Stomach (tissue), 9 donors: ENCODE results near the gene NPTN. TPM values are rescaled to one million over a fixed set of nuclear protein-coding genes. Genes with fewer than 3 reads are reported as not detected.

Experiments
- DNase-seq, 2 donors: peaks; one replicate each; pipeline versions ENCODE4 v3.0.0 to v3.0.0-alpha.2; 2013 to 2019
- H3K27ac ChIP-seq, 5 donors: fragments of 200-600 bp in 4 of 5; sonication (generic) in 4 of 5; one replicate each; pipeline ENCODE4 v1.5.1; 2013 to 2019; ENCODE audit warnings: mild to moderate bottlenecking in 1 of 5, moderate library complexity in 1 of 5
- H3K27me3 ChIP-seq, 3 donors: fragments of 200-600 bp; sonication (generic); one replicate each; pipeline ENCODE4 v1.5.1; 2017 to 2019; ENCODE audit warnings: mixed run types in 1 of 3
- H3K36me3 ChIP-seq, 4 donors: fragments of 200-600 bp; sonication (generic); 1 replicate in 3 of 4; 2 replicates in 1 of 4; pipeline ENCODE4 v1.5.1; 2016 to 2019
- H3K4me1 ChIP-seq, 4 donors: fragments of 200-600 bp; sonication (generic); one replicate each; pipeline ENCODE4 v1.5.1; 2016 to 2019
- H3K4me3 ChIP-seq, 4 donors: fragments of 200-600 bp; sonication (generic) in 3 of 4; one replicate each; pipeline ENCODE4 v1.5.1; 2016 to 2019; ENCODE audit warnings: mild to moderate bottlenecking in 1 of 4
- H3K9me3 ChIP-seq, 4 donors: fragments of 200-600 bp; sonication (generic); one replicate each; pipeline ENCODE4 v1.5.1; 2016 to 2019
- CTCF ChIP-seq, 7 experiments: fragments of 450-650 bp in 4 of 7; fragments of 200-600 bp in 3 of 7; sonication (generic) in 3 of 7; IDR thresholded peaks; one replicate each; pipeline ENCODE4 v1.5.1; 2016 to 2019; ENCODE audit warnings: antibody characterized with exemption in 7 of 7, control low read depth in 2 of 7, mild to moderate bottlenecking in 1 of 7
- EP300 ChIP-seq: sonication (generic); formaldehyde crosslinking; IDR thresholded peaks from one replicate; pipeline ENCODE4 v1.6.1; 2017; ENCODE audit warnings: antibody characterized with exemption
- POLR2A ChIP-seq, 4 donors: fragments of 450-650 bp; IDR thresholded peaks; one replicate each; pipeline ENCODE4 v1.6.1; 2016; ENCODE audit warnings: antibody characterized with exemption in 4 of 4, control low read depth in 2 of 4, mild to moderate bottlenecking in 1 of 4, moderate library complexity in 1 of 4
- POLR2AphosphoS5 ChIP-seq, 3 donors: sonication (generic); formaldehyde crosslinking; IDR thresholded peaks; one replicate each; pipeline ENCODE4 v1.6.1; 2016; ENCODE audit warnings: antibody characterized with exemption in 3 of 3
- WGBS, 5 donors: extraction: QIAGEN DNeasy Blood & Tissue Kit in 3 of 5; methylation state at CpG; one replicate each; pipeline versions ENCODE4 v1.1.5 to v1.1.7; 2013 to 2018; 5-methylcytosine and 5-hydroxymethylcytosine counted together
- intact Hi-C: fragments of 100-400 bp; cut with DNase I; formaldehyde crosslinking; loops from one replicate; pipeline ENCODE4 v1.15.1; 2023; ENCODE audit warnings: low total_unique reads
- polyA plus RNA-seq, 3 donors: library from polyadenylated mRNA; stranded (reverse); fragments of 200-250 nt; gene quantifications; one replicate each; pipeline ENCODE4 v1.2.3, GENCODE V29; 2013
- total RNA-seq, 5 donors: library from RNA; depleted of rRNA; stranded (reverse); fragments of >200 nt; gene quantifications; one replicate each; pipeline versions ENCODE4 v1.1.0 to v1.2.3, GENCODE V29; 2014 to 2016
- donor health status: healthy with polysubstance abuse.
- donor health status: Bipolar disorder and iron deficiency.
- donor health status: healthy.

Gene NPTN
- total and polyA plus RNA-seq, 8 donors, result 41.4 to 228 (median 96.2) TPM

GRCh38 chr15:73660455-73660854 is 27.3 kb upstream of the NPTN start:
- intact Hi-C loops, result no loop called here
- no peaks in the 10 kb centered on the region for H3K27me3 ChIP-seq
- no peak overlapping the region for H3K27ac ChIP-seq
- no peak for DNase-seq
- no peaks in the 10 kb centered on the region for H3K4me1 ChIP-seq
- no peaks in the 10 kb centered on the region for H3K36me3 ChIP-seq
- H3K4me3 ChIP-seq, result no peak overlapping the region
- H3K9me3 ChIP-seq, result peaks cover 0 to 7% (median 3%) of the 10 kb centered on the region in 4 donors
- no peak for TF ChIP-seq EP300

- peaks cover 0 to 7% (median 3%) of the 10 kb centered on the region in 4 donors for H3K9me3 ChIP-seq
- H3K36me3 ChIP-seq, result no peaks in the 10 kb centered on the region
- no peaks in the 10 kb centered on the region for H3K27me3 ChIP-seq
- no peak overlapping the region for H3K4me3 ChIP-seq
- intact Hi-C loops, result no loop called here
- no peaks in the 10 kb centered on the region for H3K4me1 ChIP-seq
- WGBS, 5 donors, result 71 to 88% (median 81%) methylated on average over 1 of the region's 1 CpG
- H3K27ac ChIP-seq, result no peak overlapping the region
- no peak for TF ChIP-seq CTCF (IDR thresholded peaks at IDR 0.05)
- no peak for TF ChIP-seq POLR2AphosphoS5 (IDR thresholded peaks at IDR 0.05)
- TF ChIP-seq POLR2A (IDR thresholded peaks at IDR 0.05), result no peak
- no peak for TF ChIP-seq EP300
- no peak for DNase-seq
Observed at GRCh38 chr15:73658645-73659044, 25.5 kb upstream of the NPTN start.

GRCh38 chr15:73655724-73656123 is 22.5 kb upstream of the NPTN start:
- H3K4me1 ChIP-seq, result no peaks in the 10 kb centered on the region
- no peak for TF ChIP-seq POLR2AphosphoS5 (IDR thresholded peaks at IDR 0.05)
- no peak for TF ChIP-seq CTCF (IDR thresholded peaks at IDR 0.05)
- TF ChIP-seq EP300, result no peak
- no peak for TF ChIP-seq POLR2A (IDR thresholded peaks at IDR 0.05)
- no peaks in the 10 kb centered on the region for H3K36me3 ChIP-seq
- no peaks in the 10 kb centered on the region for H3K9me3 ChIP-seq
- WGBS, 5 donors, result 80 to 94% (median 81%) methylated on average over 2 of the region's 2 CpGs
- intact Hi-C loops, result no loop called here
- no peak for DNase-seq
- H3K27ac ChIP-seq, result no peak overlapping the region
- no peaks in the 10 kb centered on the region for H3K27me3 ChIP-seq
- no peak overlapping the region for H3K4me3 ChIP-seq

- Histone ChIP-seq H3K4me3 (no peak overlapping the region), H3K4me1 (no peaks in the 10 kb centered on the region), H3K27ac (no peak overlapping the region), H3K9me3 (no peaks in the 10 kb centered on the region), H3K36me3 (no peaks in the 10 kb centered on the region), H3K27me3 (no peaks in the 10 kb centered on the region)
- 46 to 50% (median 49%) methylated on average over 3 of the region's 3 CpGs for WGBS, 5 donors
- no peak for DNase-seq
- TF ChIP-seq POLR2A (IDR thresholded peaks at IDR 0.05), result no peak
- no peak for TF ChIP-seq EP300
- TF ChIP-seq POLR2AphosphoS5 (IDR thresholded peaks at IDR 0.05), result no peak
- no peak for TF ChIP-seq CTCF (IDR thresholded peaks at IDR 0.05)
- intact Hi-C loops, result no loop called here
Observed at GRCh38 chr15:73654659-73655058, 21.5 kb upstream of the NPTN start.

GRCh38 chr15:73650416-73651126 is 17.4 kb upstream of the NPTN start:
- intact Hi-C loops, result no loop called here
- peaks cover 0 to 5% (median 0%) of the 10 kb centered on the region in 3 donors for H3K27me3 ChIP-seq
- no peaks in the 10 kb centered on the region for H3K9me3 ChIP-seq
- WGBS, 5 donors, result 58 to 76% (median 72%) methylated on average over 3 of the region's 3 CpGs
- no peak for TF ChIP-seq EP300
- peak in 1 of 3 donors; percentile 30 for TF ChIP-seq POLR2AphosphoS5 (IDR thresholded peaks at IDR 0.05)
- TF ChIP-seq CTCF (IDR thresholded peaks at IDR 0.05), result no peak
- no peak overlapping the region for H3K4me3 ChIP-seq
- H3K4me1 ChIP-seq, result no peaks in the 10 kb centered on the region
- H3K27ac ChIP-seq, result peak overlapping the region in 1 of 5 donors; percentile 56
- H3K36me3 ChIP-seq, result no peaks in the 10 kb centered on the region
- no peak for DNase-seq
